ENCODE results near the gene SH2D3A. TPM values are rescaled to one million over a fixed set of nuclear protein-coding genes. Genes with fewer than 3 reads are reported as not detected.
"Not testable (repeated sequence)": the region's sequence is repeated elsewhere in the genome, so short reads cannot be mapped to it uniquely, and the experiment has no call there.

SH2D3A gene
- total RNA-seq, 5 donors from 2014 or later (not counting 1 experiment from before 2014, with no cell fraction given), result 61.7 to 83.7 (median 73.6) TPM

- CTCF ChIA-PET, result interaction anchor here in 1 of 2 donors (0.6 to 1.0 kb wide), 5 partner anchors 10 to 142 kb away, joined by 3 to 5 read pairs (median 4); partner anchors contain the start of gene GPR108
- Histone ChIP-seq H3K4me3 (ENCODE audit: control insufficient read depth in 1 of 2, extremely low read depth in 1 of 2, low read length in 1 of 2) (peak overlapping the region; percentile 51 to 54), H3K36me3 (ENCODE audit: control insufficient read depth in 2 of 2, extremely low read depth in 1 of 2, insufficient read depth in 1 of 2, low read length in 1 of 2) (peaks cover 4 to 11% of the 10 kb centered on the region in 2 donors), H3K27me3 (replicated peaks in 1 of 2; ENCODE audit: control insufficient read depth in 2 of 2, extremely low read depth in 1 of 2, insufficient read depth in 2 of 2, low read length in 1 of 2) (no peaks in the 10 kb centered on the region), H3K27ac (ENCODE audit: low read length) (peak overlapping the region; percentile 80), H3K4me1 (ENCODE audit: control insufficient read depth in 1 of 2, extremely low read depth in 1 of 2, insufficient read depth in 2 of 2, low read length in 2 of 2) (peaks cover 27 to 79% of the 10 kb centered on the region in 2 experiments), H3K9me3 (no peaks in the 10 kb centered on the region)
- peak overlapping the region; percentile 94 to 98 for H3K27ac Mint-ChIP-seq
- DNase-seq (peak in 2 of 35 experiments; percentile 19 to 44), ATAC-seq (replicated peaks in 1 of 4) (peak in 1 of 4 experiments; percentile 8)
- no peaks in the 10 kb centered on the region for H3K9me3 Mint-ChIP-seq
- peak overlapping the region; percentile 75 to 87 (median 84) for H3K4me3 Mint-ChIP-seq
- 0% methylated on average over 5 of the region's 10 CpGs for WGBS (ENCODE audit: insufficient coverage)
- peaks cover 63 to 72% (median 70%) of the 10 kb centered on the region in 3 donors for H3K4me1 Mint-ChIP-seq
- POLR2A ChIA-PET, result interaction anchor here (1.1 to 1.4 kb wide), 2 partner anchors 27 to 28 kb away, joined by 3 read pairs; partner anchors contain the start of gene VAV1 (in 1 of the 2)
- H3K36me3 Mint-ChIP-seq, result peaks cover 5% of the 10 kb centered on the region
- no peaks in the 10 kb centered on the region for H3K27me3 Mint-ChIP-seq
Measured at GRCh38 chr19:6800991-6801484, 33.8 kb upstream of the SH2D3A start.

DNA sequence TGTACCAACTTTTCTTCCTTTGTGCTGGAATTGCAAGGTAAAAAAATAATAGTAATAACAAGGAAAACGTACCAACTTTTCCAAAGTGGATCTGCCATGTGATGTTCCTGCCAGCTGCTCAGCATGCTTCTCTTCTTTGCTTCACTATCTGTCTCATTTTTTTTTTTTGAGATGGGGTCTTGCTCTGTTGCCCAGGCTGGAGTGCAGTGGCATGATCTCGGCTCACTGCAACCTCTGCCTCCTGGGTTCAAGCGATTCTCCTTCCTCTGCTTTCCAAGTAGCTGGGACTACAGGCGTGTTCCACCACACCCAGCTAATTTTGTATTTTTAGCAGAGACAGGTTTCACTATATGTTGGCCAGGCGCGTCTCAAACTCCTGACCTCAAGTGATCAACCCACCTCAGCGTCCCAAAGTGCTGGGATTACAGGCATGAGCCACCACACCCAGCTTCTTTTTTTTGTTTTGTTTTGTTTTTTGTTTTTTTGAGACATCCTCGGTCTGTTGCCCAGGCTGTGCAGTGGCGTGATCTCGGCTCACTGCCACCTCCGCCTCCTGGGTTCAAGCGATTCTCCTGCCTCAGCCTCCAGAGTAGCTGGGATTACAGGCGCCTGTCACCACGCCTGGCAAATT is 33.0 kb upstream of the SH2D3A start:
- Histone ChIP-seq H3K36me3 (ENCODE audit: control insufficient read depth in 2 of 2, extremely low read depth in 1 of 2, insufficient read depth in 1 of 2, low read length in 1 of 2) (peaks cover 3 to 15% of the 10 kb centered on the region in 2 donors), H3K27ac (ENCODE audit: low read length) (peak overlapping the region; percentile 80), H3K4me3 (ENCODE audit: control insufficient read depth in 1 of 2, extremely low read depth in 1 of 2, low read length in 1 of 2) (peak overlapping the region; percentile 15 to 51), H3K4me1 (ENCODE audit: control insufficient read depth in 1 of 2, extremely low read depth in 1 of 2, insufficient read depth in 2 of 2, low read length in 2 of 2) (peaks cover 27 to 79% of the 10 kb centered on the region in 2 experiments)
- not testable (repeated sequence) for H3K27me3 Mint-ChIP-seq; H3K36me3 Mint-ChIP-seq; H3K9me3 Mint-ChIP-seq; H3K27me3 ChIP-seq (replicated peaks in 1 of 2; ENCODE audit: control insufficient read depth in 2 of 2, extremely low read depth in 1 of 2, insufficient read depth in 2 of 2, low read length in 1 of 2); ATAC-seq (replicated peaks in 1 of 4); H3K9me3 ChIP-seq
- 20% methylated on average over 2 of the region's 14 CpGs for WGBS (ENCODE audit: insufficient coverage)
- Mint-ChIP-seq H3K4me3 (peak overlapping the region; percentile 75 to 87 (median 84)), H3K4me1 (peaks cover 68 to 78% (median 75%) of the 10 kb centered on the region in 3 donors), H3K27ac (peak overlapping the region; percentile 94 to 98)
- POLR2A ChIA-PET, result interaction anchor here (0.6 to 1.4 kb wide), 4 partner anchors 27 to 141 kb away, joined by 3 to 13 read pairs (median 3); partner anchors contain the start of gene VAV1 (in 2 of the 2)
- CTCF ChIA-PET, result interaction anchor here (0.6 to 1.0 kb wide), 6 partner anchors 9 to 1815 kb away, joined by 3 to 5 read pairs (median 4); no protein-coding TSS in a partner anchor
- peak in 1 of 35 experiments; percentile 5 for DNase-seq

- POLR2A ChIA-PET, result interaction anchor here in 1 of 2 donors (0.6 kb wide), 1 partner anchor 46 kb away, joined by 3 read pairs; no protein-coding TSS in a partner anchor
- CTCF ChIA-PET, result interaction anchor here in 1 of 2 donors (0.6 to 0.7 kb wide), 2 partner anchors 24 to 586 kb away, joined by 4 read pairs; no protein-coding TSS in a partner anchor
- H3K4me3 ChIP-seq (ENCODE audit: control insufficient read depth in 1 of 2, extremely low read depth in 1 of 2, low read length in 1 of 2), result no peak overlapping the region
Measured at GRCh38 chr19:6797646-6798045, 30.4 kb upstream of the SH2D3A start.

GRCh38 chr19:6796278-6796677 is 29.0 kb upstream of the SH2D3A start:
- H3K9me3 ChIP-seq, result no peaks in the 10 kb centered on the region
- Mint-ChIP-seq H3K4me3 (no peak overlapping the region), H3K4me1 (peaks cover 82 to 88% (median 87%) of the 10 kb centered on the region in 3 donors), H3K27ac (peak overlapping the region; percentile 34 to 85), H3K27me3 (no peaks in the 10 kb centered on the region), H3K9me3 (peaks cover 0 to 10% (median 2%) of the 10 kb centered on the region in 3 donors), H3K36me3 (peaks cover 33% of the 10 kb centered on the region)
- no peak for ATAC-seq (replicated peaks in 1 of 4)
- peaks cover 24 to 84% of the 10 kb centered on the region in 2 experiments for H3K4me1 ChIP-seq (ENCODE audit: control insufficient read depth in 1 of 2, extremely low read depth in 1 of 2, insufficient read depth in 2 of 2, low read length in 2 of 2)
- WGBS (ENCODE audit: insufficient coverage), result 100% methylated on average over 3 of the region's 4 CpGs
- H3K27me3 ChIP-seq (replicated peaks in 1 of 2; ENCODE audit: control insufficient read depth in 2 of 2, extremely low read depth in 1 of 2, insufficient read depth in 2 of 2, low read length in 1 of 2), result no peaks in the 10 kb centered on the region
- H3K27ac ChIP-seq (ENCODE audit: low read length), result no peak overlapping the region
- H3K36me3 ChIP-seq (ENCODE audit: control insufficient read depth in 2 of 2, extremely low read depth in 1 of 2, insufficient read depth in 1 of 2, low read length in 1 of 2), result peaks cover 0 to 24% of the 10 kb centered on the region in 2 donors
- no peak overlapping the region for H3K4me3 ChIP-seq (ENCODE audit: control insufficient read depth in 1 of 2, extremely low read depth in 1 of 2, low read length in 1 of 2)
- ChIA-PET POLR2A (no interaction called here), CTCF (no interaction called here)
- DNase-seq, result no peak

More at GRCh38 chr19:6797646-6798045, 30.4 kb upstream of the SH2D3A start:
- H3K9me3 ChIP-seq, result no peaks in the 10 kb centered on the region
- no peak for ATAC-seq (replicated peaks in 1 of 4)
- Mint-ChIP-seq H3K27ac (peak overlapping the region; percentile 74 to 85), H3K27me3 (no peaks in the 10 kb centered on the region), H3K4me1 (peaks cover 80 to 86% (median 83%) of the 10 kb centered on the region in 3 donors), H3K4me3 (no peak overlapping the region), H3K9me3 (peaks cover 0 to 10% (median 2%) of the 10 kb centered on the region in 3 donors), H3K36me3 (peaks cover 21% of the 10 kb centered on the region)
- no peak for DNase-seq
- H3K36me3 ChIP-seq (ENCODE audit: control insufficient read depth in 2 of 2, extremely low read depth in 1 of 2, insufficient read depth in 1 of 2, low read length in 1 of 2), result peaks cover 0 to 21% of the 10 kb centered on the region in 2 donors
- H3K27ac ChIP-seq (ENCODE audit: low read length), result no peak overlapping the region
- H3K27me3 ChIP-seq (replicated peaks in 1 of 2; ENCODE audit: control insufficient read depth in 2 of 2, extremely low read depth in 1 of 2, insufficient read depth in 2 of 2, low read length in 1 of 2), result no peaks in the 10 kb centered on the region
- WGBS (ENCODE audit: insufficient coverage), result no CpG with 5 or more reads among the region's 9 CpGs
- H3K4me1 ChIP-seq (ENCODE audit: control insufficient read depth in 1 of 2, extremely low read depth in 1 of 2, insufficient read depth in 2 of 2, low read length in 2 of 2), result peaks cover 27 to 81% of the 10 kb centered on the region in 2 experiments

- no peak overlapping the region for H3K4me3 Mint-ChIP-seq
- no peaks in the 10 kb centered on the region for H3K27me3 Mint-ChIP-seq
- POLR2A ChIA-PET, result no interaction called here
- H3K27ac Mint-ChIP-seq, result peak overlapping the region; percentile 23 to 68
- DNase-seq, result no peak
- H3K27me3 ChIP-seq (replicated peaks in 1 of 2; ENCODE audit: control insufficient read depth in 2 of 2, extremely low read depth in 1 of 2, insufficient read depth in 2 of 2, low read length in 1 of 2), result no peaks in the 10 kb centered on the region
- WGBS (ENCODE audit: insufficient coverage), result over 99% methylated on average over 9 of the region's 13 CpGs
- no peak overlapping the region for H3K27ac ChIP-seq (ENCODE audit: low read length)
- H3K4me1 Mint-ChIP-seq, result peaks cover 83 to 88% (median 87%) of the 10 kb centered on the region in 3 donors
- CTCF ChIA-PET, result no interaction called here
- peaks cover 37% of the 10 kb centered on the region for H3K36me3 Mint-ChIP-seq
- no peaks in the 10 kb centered on the region for H3K9me3 ChIP-seq
- H3K36me3 ChIP-seq (ENCODE audit: control insufficient read depth in 2 of 2, extremely low read depth in 1 of 2, insufficient read depth in 1 of 2, low read length in 1 of 2), result peaks cover 0 to 27% of the 10 kb centered on the region in 2 donors
- peaks cover 17 to 81% of the 10 kb centered on the region in 2 experiments for H3K4me1 ChIP-seq (ENCODE audit: control insufficient read depth in 1 of 2, extremely low read depth in 1 of 2, insufficient read depth in 2 of 2, low read length in 2 of 2)
- H3K4me3 ChIP-seq (ENCODE audit: control insufficient read depth in 1 of 2, extremely low read depth in 1 of 2, low read length in 1 of 2), result no peak overlapping the region
- H3K9me3 Mint-ChIP-seq, result peaks cover 0 to 10% (median 2%) of the 10 kb centered on the region in 3 donors
- no peak for ATAC-seq (replicated peaks in 1 of 4)
Measured at GRCh38 chr19:6794686-6795431, 27.6 kb upstream of the SH2D3A start.

DNA sequence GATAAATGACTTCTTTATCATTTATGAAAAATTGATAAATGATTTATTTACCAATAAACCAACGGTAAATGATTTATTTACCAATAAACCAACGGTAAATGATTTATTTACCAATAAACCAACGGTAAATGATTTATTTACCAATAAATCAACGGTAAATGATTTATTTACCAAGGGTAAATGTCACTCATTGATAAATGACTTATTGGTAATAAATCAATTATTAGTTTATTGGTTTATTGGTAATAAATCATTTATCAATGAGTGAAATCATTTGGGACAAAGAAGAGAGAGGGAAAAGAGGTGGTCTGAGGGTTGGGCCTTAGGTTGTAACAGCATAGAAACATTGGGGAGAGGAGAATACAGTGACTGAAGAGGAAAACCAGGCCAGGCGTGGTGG is 26.7 kb upstream of the SH2D3A start:
- no peak for DNase-seq
- Mint-ChIP-seq H3K36me3 (peaks cover 40% of the 10 kb centered on the region), H3K9me3 (peaks cover 0 to 10% (median 2%) of the 10 kb centered on the region in 3 donors), H3K27ac (peak overlapping the region; percentile 23 to 56), H3K4me1 (peaks cover 80 to 87% (median 86%) of the 10 kb centered on the region in 3 donors), H3K4me3 (no peak overlapping the region), H3K27me3 (no peaks in the 10 kb centered on the region)
- Histone ChIP-seq H3K36me3 (ENCODE audit: control insufficient read depth in 2 of 2, extremely low read depth in 1 of 2, insufficient read depth in 1 of 2, low read length in 1 of 2) (peaks cover 0 to 27% of the 10 kb centered on the region in 2 donors), H3K4me1 (ENCODE audit: control insufficient read depth in 1 of 2, extremely low read depth in 1 of 2, insufficient read depth in 2 of 2, low read length in 2 of 2) (peaks cover 16 to 81% of the 10 kb centered on the region in 2 experiments), H3K4me3 (ENCODE audit: control insufficient read depth in 1 of 2, extremely low read depth in 1 of 2, low read length in 1 of 2) (no peak overlapping the region), H3K9me3 (no peaks in the 10 kb centered on the region), H3K27me3 (replicated peaks in 1 of 2; ENCODE audit: control insufficient read depth in 2 of 2, extremely low read depth in 1 of 2, insufficient read depth in 2 of 2, low read length in 1 of 2) (no peaks in the 10 kb centered on the region), H3K27ac (ENCODE audit: low read length) (no peak overlapping the region)
- POLR2A ChIA-PET, result no interaction called here
- WGBS (ENCODE audit: insufficient coverage), result 100% methylated on average over 1 of the region's 5 CpGs
- CTCF ChIA-PET, result no interaction called here
- ATAC-seq (replicated peaks in 1 of 4), result no peak
